CD4-positive, CD25-positive, alpha-beta regulatory T cell (primary cell): ENCODE results near the gene MARCO. TPM values are rescaled to one million over a fixed set of nuclear protein-coding genes. Genes with fewer than 3 reads are reported as not detected.
A peak's percentile ranks its signal among the peaks of the same experiment; 100 is the strongest.
"Not testable (repeated sequence)": the region's sequence is repeated elsewhere in the genome, so short reads cannot be mapped to it uniquely, and the experiment has no call there.

Experiments
- ATAC-seq, 2 donors: fragments of 150-1000 bp; cut with Tn5 transposase; one replicate each; pipeline ENCODE4 v1.10.0; 2021; ENCODE audit warnings: low read depth in 2 of 2, moderate number of reproducible peaks in 2 of 2, moderate library complexity in 1 of 2
- DNase-seq, 3 donors: peaks; one replicate each; pipeline versions ENCODE4 v3.0.0 to v3.0.0-alpha.2; 2012 to 2022; ENCODE audit warnings: mixed read lengths in 1 of 3
- H3K27ac ChIP-seq: one replicate; pipeline ENCODE4 v1.7.0; 2013; ENCODE audit warnings: mild to moderate bottlenecking, low read length; ENCODE audit not compliant: insufficient read depth, poor library complexity, severe bottlenecking
- H3K27me3 ChIP-seq: one replicate; pipeline ENCODE4 v1.7.0; 2013; ENCODE audit warnings: low read length; ENCODE audit not compliant: control insufficient read depth, insufficient read depth
- H3K36me3 ChIP-seq: one replicate; pipeline ENCODE4 v1.7.0; 2013; ENCODE audit warnings: mild to moderate bottlenecking, low read length, moderate library complexity; ENCODE audit not compliant: control insufficient read depth, insufficient read depth
- H3K4me1 ChIP-seq: 2 replicates; pipeline ENCODE4 v1.7.0; 2013; ENCODE audit warnings: mild to moderate bottlenecking, low read length; ENCODE audit not compliant: insufficient read depth, control insufficient read depth, poor library complexity, severe bottlenecking
- H3K4me3 ChIP-seq: one replicate; pipeline ENCODE4 v1.7.0; 2013; ENCODE audit warnings: low read depth, mild to moderate bottlenecking, low read length, moderate library complexity
- H3K9me3 ChIP-seq, 2 experiments: 1 replicate in 1 of 2; 2 replicates in 1 of 2; pipeline ENCODE4 v1.7.0; 2013; ENCODE audit warnings: low read length in 2 of 2, mild to moderate bottlenecking in 1 of 2, moderate library complexity in 1 of 2; ENCODE audit not compliant: control insufficient read depth in 2 of 2
- H3K27ac Mint-ChIP-seq, 3 donors: one replicate each; pipeline ENCODE4 v1.8.0; 2020 to 2022; ENCODE audit warnings: mild to moderate bottlenecking in 3 of 3, mixed read lengths in 3 of 3, moderate library complexity in 2 of 3
- H3K27me3 Mint-ChIP-seq: one replicate; pipeline ENCODE4 v1.8.0; 2022; ENCODE audit warnings: mild to moderate bottlenecking, mixed read lengths
- H3K36me3 Mint-ChIP-seq: one replicate; pipeline ENCODE4 v1.8.0; 2020; ENCODE audit warnings: mixed read lengths
- H3K4me1 Mint-ChIP-seq, 4 donors: one replicate each; pipeline ENCODE4 v1.8.0; 2020 to 2022; ENCODE audit warnings: mixed read lengths in 4 of 4, mild to moderate bottlenecking in 1 of 4
- H3K4me3 Mint-ChIP-seq, 4 donors: one replicate each; pipeline ENCODE4 v1.8.0; 2020 to 2022; ENCODE audit warnings: mild to moderate bottlenecking in 4 of 4, mixed read lengths in 4 of 4, moderate library complexity in 3 of 4
- H3K9me3 Mint-ChIP-seq, 7 donors: one replicate each; pipeline ENCODE4 v1.8.0; 2020 to 2022; ENCODE audit warnings: mixed read lengths in 7 of 7, mild to moderate bottlenecking in 3 of 7, moderate library complexity in 2 of 7
- polyA plus RNA-seq, 4 donors: library from polyadenylated mRNA; unstranded; fragments of 300-500 nt; fragmentation: Illumina TruSeq; gene quantifications; one replicate each; pipeline ENCODE4 v1.2.3, GENCODE V29; 2021
- total RNA-seq: library from RNA; stranded (reverse); gene quantifications from one replicate; pipeline ENCODE4 v1.2.3, GENCODE V29; 2022

MARCO gene
- total and polyA plus RNA-seq, 5 donors from 2014 or later, result not detected

DNA sequence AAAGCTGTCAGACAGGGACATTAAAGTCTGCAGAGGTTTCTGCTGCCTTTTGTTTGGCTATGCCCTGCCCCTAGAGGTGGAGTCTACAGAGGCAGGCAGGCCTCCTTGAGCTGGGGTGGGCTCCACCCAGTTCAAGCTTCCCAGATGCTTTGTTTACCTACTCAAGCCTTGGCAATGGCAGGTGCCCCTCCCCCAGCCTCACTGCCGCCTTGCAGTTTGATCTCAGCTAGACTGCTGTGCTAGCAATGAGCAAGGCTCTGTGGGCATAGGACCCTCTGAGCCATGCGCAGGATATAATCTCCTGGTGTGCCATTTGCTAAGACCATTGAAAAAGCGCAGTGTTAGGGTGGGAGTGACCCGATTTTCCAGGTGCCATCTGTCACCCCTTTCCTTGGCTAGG, 61.9 kb downstream of the MARCO start:
- H3K27ac Mint-ChIP-seq, DNase-seq, H3K4me1 Mint-ChIP-seq, H3K9me3 Mint-ChIP-seq, H3K36me3 ChIP-seq, H3K4me1 ChIP-seq, H3K36me3 Mint-ChIP-seq, H3K27ac ChIP-seq, ATAC-seq, H3K27me3 Mint-ChIP-seq, H3K4me3 ChIP-seq, H3K9me3 ChIP-seq, H3K27me3 ChIP-seq: not testable (repeated sequence)
- H3K4me3 Mint-ChIP-seq, result peak overlapping the region in 1 of 4 donors; percentile 10

DNA sequence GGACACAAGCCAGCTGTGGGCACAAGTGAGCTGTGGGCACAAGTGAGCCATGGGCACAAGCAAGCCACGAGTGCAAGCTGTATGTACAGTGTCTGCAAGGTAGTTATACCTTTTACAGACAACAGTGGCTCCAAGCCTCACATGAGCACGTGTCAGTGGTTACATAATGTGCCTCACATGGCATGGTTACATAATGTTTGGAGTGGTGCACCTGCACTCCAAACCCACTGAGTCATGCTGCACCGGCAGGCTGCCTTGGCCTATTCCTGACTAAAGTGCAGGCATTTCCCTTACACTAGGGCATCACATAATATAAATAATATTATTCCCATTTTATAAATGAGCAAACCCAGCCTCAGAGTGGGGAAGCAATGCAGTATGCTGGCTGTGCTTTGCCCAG, 62.6 kb downstream of the MARCO start:
- Mint-ChIP-seq H3K9me3 (peaks cover 0 to 4% (median 2%) of the 10 kb centered on the region in 7 donors), H3K27ac (no peak overlapping the region), H3K27me3 (no peaks in the 10 kb centered on the region), H3K4me3 (no peak overlapping the region), H3K36me3 (no peaks in the 10 kb centered on the region), H3K4me1 (no peaks in the 10 kb centered on the region)
- no peaks in the 10 kb centered on the region for H3K27me3 ChIP-seq
- no peak overlapping the region for H3K4me3 ChIP-seq
- ATAC-seq (no peak), DNase-seq (no peak)
- no peaks in the 10 kb centered on the region for H3K9me3 ChIP-seq
- H3K36me3 ChIP-seq, result no peaks in the 10 kb centered on the region
- H3K4me1 ChIP-seq, result no peaks in the 10 kb centered on the region
- no peak overlapping the region for H3K27ac ChIP-seq

DNA sequence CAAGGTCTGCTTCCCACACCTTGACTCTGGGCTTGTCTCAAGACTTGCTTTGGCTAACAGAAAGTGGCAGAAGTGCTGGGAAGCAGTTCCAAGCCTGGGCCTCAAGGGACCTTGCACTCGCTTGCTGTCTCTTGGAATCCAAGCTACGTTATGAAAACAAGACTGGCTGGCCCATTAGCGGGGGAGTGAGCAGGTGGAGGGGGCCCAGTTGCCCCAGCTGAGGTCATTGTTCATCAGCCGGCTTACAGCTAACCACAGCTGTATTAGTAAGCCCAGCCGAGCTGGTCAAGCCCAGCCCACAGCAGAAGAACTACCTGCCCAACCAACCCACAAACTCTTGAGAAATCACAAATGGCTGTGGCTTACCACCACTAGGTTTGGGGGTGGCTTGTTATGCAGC, 63.1 kb downstream of the MARCO start:
- no peaks in the 10 kb centered on the region for H3K27me3 ChIP-seq
- no peak overlapping the region for H3K27ac Mint-ChIP-seq
- ATAC-seq (no peak), DNase-seq (no peak)
- H3K27me3 Mint-ChIP-seq, result no peaks in the 10 kb centered on the region
- H3K36me3 Mint-ChIP-seq, result no peaks in the 10 kb centered on the region
- H3K4me3 ChIP-seq, result no peak overlapping the region
- H3K4me1 Mint-ChIP-seq, result no peaks in the 10 kb centered on the region
- H3K27ac ChIP-seq, result no peak overlapping the region
- no peaks in the 10 kb centered on the region for H3K9me3 ChIP-seq
- no peak overlapping the region for H3K4me3 Mint-ChIP-seq
- no peaks in the 10 kb centered on the region for H3K36me3 ChIP-seq
- peaks cover 0 to 4% (median 2%) of the 10 kb centered on the region in 7 donors for H3K9me3 Mint-ChIP-seq
- no peaks in the 10 kb centered on the region for H3K4me1 ChIP-seq

DNA sequence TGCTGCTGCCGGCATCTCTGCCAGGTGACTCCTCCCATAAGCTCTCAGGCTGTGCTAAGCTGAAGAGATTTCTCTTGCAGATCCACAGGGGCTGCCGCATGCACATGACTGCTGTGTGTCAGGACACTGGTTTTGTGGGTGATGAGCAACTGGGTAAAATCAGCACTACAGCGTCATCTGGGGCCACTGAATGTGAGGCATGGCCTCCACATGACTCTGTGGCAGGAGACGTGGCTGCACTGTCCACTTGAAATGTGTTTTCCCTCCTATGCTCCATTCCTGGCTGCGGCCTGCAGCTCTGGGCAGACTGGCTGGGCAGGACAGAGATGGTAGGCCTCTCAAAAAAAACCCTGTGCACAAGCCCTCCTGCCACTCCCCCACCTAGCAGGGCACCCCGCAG, 63.6 kb downstream of the MARCO start:
- H3K4me3 Mint-ChIP-seq, result no peak overlapping the region
- no peaks in the 10 kb centered on the region for H3K36me3 Mint-ChIP-seq
- no peaks in the 10 kb centered on the region for H3K9me3 ChIP-seq
- H3K4me1 Mint-ChIP-seq, result no peaks in the 10 kb centered on the region
- H3K27ac Mint-ChIP-seq, result no peak overlapping the region
- H3K4me3 ChIP-seq, result no peak overlapping the region
- H3K36me3 ChIP-seq, result no peaks in the 10 kb centered on the region
- H3K27me3 ChIP-seq, result no peaks in the 10 kb centered on the region
- DNase-seq (no peak), ATAC-seq (no peak)
- H3K27ac ChIP-seq, result no peak overlapping the region
- no peaks in the 10 kb centered on the region for H3K4me1 ChIP-seq
- peaks cover 0 to 4% (median 2%) of the 10 kb centered on the region in 7 donors for H3K9me3 Mint-ChIP-seq
- no peaks in the 10 kb centered on the region for H3K27me3 Mint-ChIP-seq

DNA sequence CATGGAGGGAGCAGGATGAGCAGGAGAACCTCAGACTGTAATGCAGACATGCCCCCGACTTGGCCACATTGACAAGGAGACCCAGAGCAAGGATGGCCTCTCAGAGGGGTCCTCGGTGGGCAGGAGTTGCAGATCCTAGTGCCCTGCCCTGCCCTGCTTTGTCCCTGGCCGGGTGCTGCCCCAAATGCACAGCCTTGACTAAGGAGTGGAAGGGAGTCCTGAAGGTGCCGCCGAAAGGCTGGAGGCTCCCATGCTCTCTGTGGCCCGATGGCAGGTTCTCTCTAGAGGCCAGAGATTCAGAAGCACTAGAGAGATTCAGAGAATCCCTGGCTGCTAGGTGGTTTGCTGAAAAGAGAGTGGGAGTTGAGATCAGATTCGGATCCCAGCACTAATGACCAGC, 64.4 kb downstream of the MARCO start:
- H3K27me3 Mint-ChIP-seq, result peaks cover 7% of the 10 kb centered on the region
- no peak for ATAC-seq
- Histone ChIP-seq H3K27ac (no peak overlapping the region), H3K4me1 (no peaks in the 10 kb centered on the region), H3K27me3 (no peaks in the 10 kb centered on the region), H3K4me3 (no peak overlapping the region), H3K9me3 (no peaks in the 10 kb centered on the region), H3K36me3 (no peaks in the 10 kb centered on the region)
- DNase-seq, result no peak
- no peak overlapping the region for H3K4me3 Mint-ChIP-seq
- peaks cover 0 to 4% (median 2%) of the 10 kb centered on the region in 7 donors for H3K9me3 Mint-ChIP-seq
- no peak overlapping the region for H3K27ac Mint-ChIP-seq
- no peaks in the 10 kb centered on the region for H3K36me3 Mint-ChIP-seq
- no peaks in the 10 kb centered on the region for H3K4me1 Mint-ChIP-seq

DNA sequence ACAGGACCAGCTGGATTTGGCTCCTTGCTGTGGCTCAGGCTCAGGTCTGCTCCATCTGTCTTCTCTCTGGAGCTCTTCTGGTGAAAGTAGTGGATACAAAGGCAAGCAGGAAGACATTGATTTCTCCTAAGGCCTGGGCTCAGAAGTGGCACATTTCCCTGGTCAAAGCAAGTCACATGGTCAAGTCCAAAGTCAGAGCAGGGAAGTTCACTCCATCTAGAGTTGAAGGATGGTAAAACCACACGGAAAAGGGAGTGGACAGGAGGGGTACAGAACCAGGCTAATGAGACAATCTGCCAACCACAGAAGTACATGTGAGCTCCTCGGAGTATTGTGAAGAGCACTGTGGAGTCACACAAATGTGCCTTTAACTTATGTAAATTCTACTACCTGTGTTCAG, 66.1 kb downstream of the MARCO start:
- Mint-ChIP-seq H3K4me3 (no peak overlapping the region), H3K4me1 (no peaks in the 10 kb centered on the region), H3K27ac (no peak overlapping the region), H3K27me3 (peaks cover 7% of the 10 kb centered on the region), H3K9me3 (peaks cover 0 to 3% (median 0%) of the 10 kb centered on the region in 7 donors), H3K36me3 (no peaks in the 10 kb centered on the region)
- Histone ChIP-seq H3K36me3 (no peaks in the 10 kb centered on the region), H3K27ac (no peak overlapping the region), H3K27me3 (no peaks in the 10 kb centered on the region), H3K4me3 (no peak overlapping the region), H3K9me3 (no peaks in the 10 kb centered on the region), H3K4me1 (no peaks in the 10 kb centered on the region)
- ATAC-seq (no peak), DNase-seq (no peak)

DNA sequence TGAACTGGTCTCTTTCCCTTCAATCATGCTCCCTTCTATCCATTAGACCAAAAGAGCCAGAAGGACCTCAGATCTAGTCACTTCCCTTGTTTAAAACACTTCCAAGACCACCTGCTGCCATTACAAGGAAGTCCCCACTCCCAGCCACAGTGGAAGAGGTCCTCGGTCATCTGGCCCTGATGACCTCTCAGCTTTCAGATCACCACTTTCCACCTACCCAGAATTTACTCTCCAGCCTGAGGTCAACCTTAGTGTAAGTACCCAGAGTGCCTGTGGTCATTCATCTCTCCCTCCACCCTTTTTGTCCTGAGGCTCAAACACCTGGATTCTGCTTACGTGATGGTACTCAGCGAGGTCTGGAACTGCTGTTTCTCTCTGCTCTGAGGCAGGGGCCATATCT, 67.1 kb downstream of the MARCO start:
- H3K36me3 Mint-ChIP-seq, result no peaks in the 10 kb centered on the region
- peaks cover 0 to 3% (median 0%) of the 10 kb centered on the region in 7 donors for H3K9me3 Mint-ChIP-seq
- no peaks in the 10 kb centered on the region for H3K36me3 ChIP-seq
- no peaks in the 10 kb centered on the region for H3K4me1 ChIP-seq
- H3K9me3 ChIP-seq, result no peaks in the 10 kb centered on the region
- H3K4me3 ChIP-seq, result no peak overlapping the region
- H3K27ac ChIP-seq, result no peak overlapping the region
- ATAC-seq, result no peak
- peaks cover 7% of the 10 kb centered on the region for H3K27me3 Mint-ChIP-seq
- DNase-seq, result no peak
- no peaks in the 10 kb centered on the region for H3K4me1 Mint-ChIP-seq
- H3K27ac Mint-ChIP-seq, result no peak overlapping the region
- H3K4me3 Mint-ChIP-seq, result no peak overlapping the region
- H3K27me3 ChIP-seq, result no peaks in the 10 kb centered on the region

DNA sequence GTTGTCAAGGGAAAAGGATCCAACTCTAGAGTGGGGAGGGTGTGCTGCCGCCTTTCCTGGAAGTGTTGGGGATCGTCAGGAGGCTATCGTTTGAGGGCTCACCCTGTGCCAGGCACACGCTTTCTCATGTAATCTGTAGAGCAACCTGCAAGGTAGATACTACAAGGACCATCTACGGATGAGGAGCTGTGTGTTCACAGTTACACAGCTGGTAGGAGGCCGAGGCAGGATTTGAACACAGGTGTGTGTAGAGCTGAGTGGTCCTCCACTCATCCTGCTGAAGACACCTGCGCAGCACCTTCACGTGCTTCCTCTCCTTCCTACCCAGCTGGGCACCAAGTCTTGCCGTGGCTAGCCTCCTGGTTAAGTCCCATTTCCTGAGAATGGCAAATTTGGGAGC, 68.3 kb downstream of the MARCO start:
- Histone ChIP-seq H3K27me3 (no peaks in the 10 kb centered on the region), H3K27ac (no peak overlapping the region), H3K4me1 (no peaks in the 10 kb centered on the region), H3K4me3 (no peak overlapping the region), H3K9me3 (no peaks in the 10 kb centered on the region), H3K36me3 (no peaks in the 10 kb centered on the region)
- no peak overlapping the region for H3K4me3 Mint-ChIP-seq
- DNase-seq (no peak), ATAC-seq (no peak)
- no peaks in the 10 kb centered on the region for H3K4me1 Mint-ChIP-seq
- no peaks in the 10 kb centered on the region for H3K36me3 Mint-ChIP-seq
- peaks cover 7% of the 10 kb centered on the region for H3K27me3 Mint-ChIP-seq
- H3K9me3 Mint-ChIP-seq, result peaks cover 0 to 3% (median 0%) of the 10 kb centered on the region in 7 donors
- H3K27ac Mint-ChIP-seq, result no peak overlapping the region
